GM21390 (cell line): ENCODE data around the gene CFAP61.
A peak's percentile ranks its signal among the peaks of the same experiment; 100 is the strongest.
"Not testable (repeated sequence)": the region's sequence is repeated elsewhere in the genome, so short reads cannot be mapped to it uniquely, and the experiment has no call there.

ENCODE experiments used
- ATAC-seq: cut with Tn5 transposase; IDR thresholded peaks from one replicate; pipeline ENCODE4 v1.9.1; 2021; ENCODE audit not compliant: unreplicated experiment

The CFAP61 gene

DNA sequence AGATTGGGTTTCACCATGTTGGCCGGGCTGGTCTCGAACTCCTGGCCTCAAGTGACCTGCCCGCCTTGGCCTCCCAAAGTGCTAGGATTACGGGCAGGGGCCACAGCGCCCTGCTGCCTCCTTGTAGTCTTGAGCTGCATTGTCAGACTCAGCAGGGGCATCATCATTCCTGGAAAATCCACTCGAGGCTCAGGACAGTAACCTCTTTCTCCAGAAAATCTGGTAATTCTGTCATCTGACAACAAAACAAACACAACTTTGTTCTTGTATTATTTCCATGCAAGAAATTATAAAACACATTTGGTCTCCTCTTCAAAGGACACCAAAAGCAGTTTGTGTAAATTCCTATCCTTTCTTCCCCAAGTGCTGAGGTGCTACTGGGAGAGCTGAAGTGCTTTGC, 178.4 kb downstream of the CFAP61 start:
- ATAC-seq = no peak

- no peak for ATAC-seq
Observed at GRCh38 chr20:20231528-20232298, 179.4 kb downstream of the CFAP61 start.

- peak; percentile 63 for ATAC-seq
Observed at GRCh38 chr20:20233041-20233514, 180.7 kb downstream of the CFAP61 start.

DNA sequence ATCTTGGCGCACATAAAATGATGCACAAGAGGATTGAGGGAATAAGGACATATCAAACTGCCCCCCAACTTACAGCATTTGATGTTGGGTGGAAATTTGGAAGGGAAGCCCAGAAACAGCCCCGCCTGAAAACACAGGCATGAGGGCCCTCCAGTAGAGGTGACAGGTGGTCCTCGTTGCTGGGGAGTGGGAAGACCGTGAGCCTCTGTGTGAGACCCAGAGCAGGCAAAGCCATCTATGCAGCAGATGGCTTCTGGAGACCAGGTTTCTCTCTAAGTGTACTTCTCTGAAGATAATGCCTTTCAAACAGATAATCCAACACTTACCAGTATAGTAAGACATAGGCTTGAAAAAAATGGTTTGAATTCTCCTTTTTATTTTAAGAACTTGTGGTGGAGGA, 183.3 kb downstream of the CFAP61 start:
- ATAC-seq = no peak

GRCh38 chr20:20237093-20237959, 185.0 kb downstream of the CFAP61 start:
- ATAC-seq = peak; percentile 63

GRCh38 chr20:20241976-20242375, 189.6 kb downstream of the CFAP61 start:
- ATAC-seq = no peak

DNA sequence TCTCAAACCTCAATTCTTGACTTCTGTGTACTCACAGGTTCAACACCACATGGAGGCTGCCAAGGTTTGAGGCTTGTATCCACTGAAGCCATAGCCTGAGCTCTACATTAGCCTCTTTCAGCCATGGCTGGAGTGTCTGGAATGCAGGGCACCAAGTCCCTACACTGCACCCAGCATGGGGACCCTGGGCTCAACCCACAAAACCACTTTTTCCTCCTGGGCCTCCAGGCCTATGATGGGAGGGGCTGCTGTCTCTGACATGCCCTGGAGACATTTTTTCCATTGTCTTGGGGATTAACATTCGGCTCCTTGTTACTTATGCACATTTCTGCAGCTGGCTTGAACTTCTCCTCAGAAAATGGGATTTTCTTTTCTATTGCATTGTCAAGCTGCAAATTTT, 192.1 kb downstream of the CFAP61 start:
- not testable (repeated sequence) for ATAC-seq

GRCh38 chr20:20246996-20247633, 194.8 kb downstream of the CFAP61 start:
- no peak for ATAC-seq

DNA sequence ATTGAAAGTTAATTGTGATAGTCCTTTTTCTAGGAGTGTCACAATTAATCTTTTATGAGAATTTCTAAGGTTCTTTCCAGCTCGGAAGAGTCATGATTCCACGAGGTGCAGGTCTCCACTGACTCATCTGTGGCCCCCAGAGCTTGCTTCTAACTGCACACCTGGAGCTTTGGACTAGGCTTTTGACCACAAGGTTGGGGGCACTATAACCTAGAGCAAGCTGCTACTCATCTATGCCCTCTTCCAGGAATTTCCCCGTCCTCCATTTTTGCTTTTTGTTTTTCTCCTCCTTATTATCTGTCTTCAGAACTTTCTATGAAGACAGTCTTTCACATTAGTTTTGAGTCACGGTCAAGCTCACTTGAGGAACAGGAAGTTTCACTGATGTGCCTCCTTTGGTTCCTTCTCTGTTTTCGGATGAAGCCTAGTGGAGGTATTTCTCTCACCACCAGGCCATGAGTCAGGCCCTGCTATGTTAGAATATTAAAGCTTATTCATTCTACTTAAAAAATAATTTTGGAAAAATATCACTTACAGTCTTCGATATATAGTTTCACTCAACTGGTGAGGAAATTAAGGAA, 196.4 kb downstream of the CFAP61 start:
- ATAC-seq = peak; percentile 58

DNA sequence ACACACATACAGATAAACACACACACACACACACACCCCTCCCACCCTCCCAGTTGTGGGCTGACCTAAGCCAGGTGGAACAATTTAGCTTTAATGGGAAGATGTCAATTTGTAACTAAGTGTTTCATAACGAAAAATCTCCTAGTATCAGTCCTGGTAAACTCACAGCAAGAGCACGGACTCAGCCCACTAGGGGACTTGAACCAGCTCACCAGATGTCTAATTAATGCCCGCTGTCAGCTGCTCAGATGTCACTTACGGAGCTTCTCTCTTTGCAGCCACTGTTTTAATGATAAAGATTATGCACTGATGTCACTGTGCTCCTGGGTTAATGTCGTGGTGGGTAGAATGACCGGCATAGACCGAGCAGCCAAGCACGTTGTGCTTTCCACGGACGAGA, 199.0 kb downstream of the CFAP61 start:
- no peak for ATAC-seq

- ATAC-seq = no peak
Observed at GRCh38 chr20:20251836-20252235, 199.5 kb downstream of the CFAP61 start.

GRCh38 chr20:20253039-20253743, 200.9 kb downstream of the CFAP61 start:
- no peak for ATAC-seq

DNA sequence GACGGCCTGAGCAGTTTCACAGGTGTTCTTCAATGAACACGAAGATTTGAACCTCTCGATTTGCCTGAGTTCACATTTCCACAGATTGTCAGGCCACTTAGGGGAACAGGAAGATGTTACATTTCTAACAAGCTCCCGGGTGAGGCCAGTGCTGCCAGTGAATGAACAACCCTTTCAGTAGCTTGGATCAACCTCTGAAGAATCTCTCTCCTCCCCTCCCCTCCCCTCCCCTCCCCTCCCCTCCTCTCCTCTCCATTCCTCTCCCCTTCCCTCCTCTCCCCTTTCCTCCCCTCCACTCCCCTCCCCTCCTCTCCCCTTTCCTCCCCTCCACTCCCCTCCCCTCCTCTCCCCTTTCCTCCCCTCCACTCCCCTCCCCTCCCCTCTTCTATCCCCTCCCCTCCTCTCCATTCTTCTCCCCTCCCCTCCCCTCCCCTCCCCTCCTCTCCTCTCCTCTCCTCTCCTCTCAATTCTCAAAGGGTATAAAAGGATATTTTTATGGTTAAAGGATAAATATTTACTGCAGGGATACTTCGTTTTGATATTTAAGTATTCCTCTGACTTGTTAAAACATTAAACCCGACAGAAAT, 201.5 kb downstream of the CFAP61 start:
- ATAC-seq = no peak

- ATAC-seq = no peak
Observed at GRCh38 chr20:20255099-20255498, 202.8 kb downstream of the CFAP61 start.

GRCh38 chr20:20259533-20259932, 207.2 kb downstream of the CFAP61 start:
- ATAC-seq = no peak

- no peak for ATAC-seq
Observed at GRCh38 chr20:20261159-20261558, 208.8 kb downstream of the CFAP61 start.

DNA sequence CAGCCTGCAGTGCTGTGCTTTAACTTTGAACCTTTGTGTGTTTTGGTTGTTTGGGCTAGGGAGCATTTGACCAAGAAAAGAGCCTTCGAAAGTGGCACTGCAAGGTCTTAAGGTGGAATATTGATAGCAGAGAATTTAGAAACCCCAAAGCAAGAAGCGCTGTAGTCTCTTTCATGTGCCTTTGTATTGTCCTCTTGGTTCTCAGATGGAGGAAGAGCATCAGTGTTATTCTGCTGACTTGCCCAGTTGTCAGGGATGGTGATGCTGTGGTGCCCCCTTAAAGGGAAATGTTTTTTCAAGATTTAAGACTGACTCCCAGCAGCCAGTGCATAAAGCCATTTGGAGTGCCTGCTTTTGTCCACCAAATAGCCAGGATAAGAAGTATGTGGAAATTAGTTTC, 212.9 kb downstream of the CFAP61 start:
- no peak for ATAC-seq

DNA sequence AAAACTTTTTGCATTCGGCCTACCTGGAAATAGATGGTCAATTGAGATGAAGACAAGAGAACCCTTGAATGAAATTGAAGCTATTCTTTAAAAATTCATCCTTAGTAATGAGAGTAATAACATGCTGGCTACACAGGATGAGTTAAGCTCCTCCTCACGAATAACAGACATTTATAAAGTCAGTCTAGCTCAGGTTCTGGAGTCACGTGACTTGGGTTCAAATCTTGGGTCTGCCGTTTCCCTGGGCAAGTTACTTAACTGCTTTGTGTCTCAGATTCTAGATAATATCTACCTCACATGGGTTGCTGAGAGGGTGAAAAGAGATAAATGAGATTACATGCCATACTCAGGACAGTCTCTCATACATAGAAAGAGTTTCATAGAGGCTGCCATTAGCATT, 214.2 kb downstream of the CFAP61 start:
- no peak for ATAC-seq

GRCh38 chr20:20267685-20268370, 215.5 kb downstream of the CFAP61 start:
- ATAC-seq = no peak

- no peak for ATAC-seq
Observed at GRCh38 chr20:20271271-20271670, 218.9 kb downstream of the CFAP61 start.
